GM23248 (cell line): ENCODE data around the gene TAPBP.

ENCODE experiments used
- EZH2 ChIP-seq: fragments of 200-600 bp; sonication (generic); IDR thresholded peaks from 2 replicates; pipeline ENCODE4 v1.6.1; 2018; ENCODE audit warnings: antibody characterized with exemption, mild to moderate bottlenecking; ENCODE audit not compliant: insufficient read depth, poor library complexity, severe bottlenecking
- EZH2phosphoT487 ChIP-seq: fragments of 200-600 bp; sonication (generic); IDR thresholded peaks from 2 replicates; pipeline ENCODE4 v1.6.1; 2018; ENCODE audit warnings: antibody characterized with exemption, moderate library complexity, mild to moderate bottlenecking, low read depth; ENCODE audit not compliant: insufficient read depth

DNA sequence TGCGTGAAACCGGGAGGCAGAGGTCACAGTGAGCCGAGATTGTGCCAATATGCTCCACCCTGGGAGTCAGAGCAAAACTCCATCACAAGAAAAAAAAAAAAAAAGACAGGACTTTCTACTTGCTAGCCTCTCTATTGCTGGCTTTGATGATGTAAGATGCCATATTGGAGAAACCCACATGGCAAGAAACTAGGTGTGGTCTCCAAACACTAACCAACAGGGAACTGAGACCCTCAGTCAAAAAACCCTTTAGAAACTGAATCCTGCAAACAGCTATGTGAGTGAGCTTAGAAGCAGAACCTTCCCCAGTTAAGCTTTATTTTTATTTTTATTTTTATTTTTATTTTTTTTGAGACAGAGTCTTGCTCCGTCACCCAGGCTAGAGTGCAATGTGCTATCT, 22.0 kb upstream of the TAPBP start:
- TF ChIP-seq EZH2 (no peak), EZH2phosphoT487 (no peak)
